ENCODE data around the gene PAOX.

GRCh38 chr10:133358162-133358924, 20.7 kb upstream of the PAOX start:
- TF ChIP-seq CTCF (IDR thresholded peaks at IDR 0.05) (no peak), POLR2A (IDR thresholded peaks at IDR 0.05) (no peak)

Data from testis (tissue), 2 donors.